HG03442 (cell line): Measurements from ENCODE around the gene TPST2.
"Not testable (repeated sequence)": the region's sequence is repeated elsewhere in the genome, so short reads cannot be mapped to it uniquely, and the experiment has no call there.

Experiments used
- ATAC-seq: cut with Tn5 transposase; IDR thresholded peaks from one replicate; pipeline ENCODE4 v1.9.1; 2021; ENCODE audit warnings: mild to moderate bottlenecking, moderate library complexity; ENCODE audit not compliant: unreplicated experiment

The TPST2 gene

GRCh38 chr22:26536056-26536761 is 53.7 kb downstream of the TPST2 start:
- no peak for ATAC-seq

GRCh38 chr22:26535603-26535908 is 54.4 kb downstream of the TPST2 start:
- no peak for ATAC-seq

GRCh38 chr22:26534874-26535602 is 54.9 kb downstream of the TPST2 start:
- no peak for ATAC-seq

DNA sequence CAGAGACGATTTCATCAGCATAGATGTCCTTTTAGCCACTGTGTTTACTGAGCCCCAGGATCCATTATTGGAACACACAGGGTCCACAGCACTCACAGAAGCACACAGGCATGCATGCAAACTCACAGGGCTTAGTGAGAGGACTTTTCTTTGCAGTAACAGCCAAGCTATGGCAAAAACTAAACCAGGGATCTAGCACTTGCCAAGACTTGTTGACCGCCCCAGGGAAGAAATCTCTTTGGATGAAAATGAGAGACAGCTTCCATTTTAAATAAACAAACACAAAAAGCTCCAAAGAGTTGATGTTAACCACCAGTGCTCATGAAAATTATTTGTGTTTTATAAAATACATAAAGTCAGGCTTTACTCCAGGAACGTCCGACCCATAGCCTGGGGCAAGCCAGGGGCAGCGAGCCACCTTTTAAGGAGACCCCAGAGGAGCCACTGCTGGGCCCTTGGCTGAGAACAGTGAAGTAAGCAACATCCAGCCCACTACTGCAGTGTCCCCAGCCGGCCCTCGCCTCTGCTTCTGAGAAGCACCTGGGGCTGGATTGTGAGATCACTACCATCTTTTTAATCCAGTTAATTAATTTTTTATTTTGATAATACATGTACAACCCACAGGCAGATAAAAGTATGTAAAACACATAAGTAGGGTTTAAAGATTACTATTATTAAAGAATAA is 55.6 kb downstream of the TPST2 start:
- ATAC-seq: no peak

GRCh38 chr22:26529345-26529744 is 60.6 kb downstream of the TPST2 start:
- no peak for ATAC-seq

DNA sequence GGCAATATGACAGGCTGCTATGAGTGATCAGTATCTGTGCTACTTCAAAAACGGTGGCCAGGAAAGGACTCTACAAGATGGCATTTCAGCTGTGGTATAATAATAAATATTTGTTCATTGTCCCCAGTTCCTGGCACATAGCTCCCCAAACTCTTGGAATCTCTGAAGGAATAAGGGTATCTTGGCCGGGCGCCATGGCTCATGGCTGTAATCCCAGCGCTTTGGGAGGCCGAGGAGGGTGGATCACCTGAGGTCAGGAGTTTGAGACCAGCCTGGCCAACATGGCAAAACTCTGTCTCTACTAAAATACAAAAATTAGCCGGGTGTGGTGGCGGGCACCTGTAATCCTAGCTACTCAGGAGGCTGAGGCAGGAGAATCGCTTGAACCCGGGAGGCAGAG is 61.4 kb downstream of the TPST2 start:
- ATAC-seq: not testable (repeated sequence)

DNA sequence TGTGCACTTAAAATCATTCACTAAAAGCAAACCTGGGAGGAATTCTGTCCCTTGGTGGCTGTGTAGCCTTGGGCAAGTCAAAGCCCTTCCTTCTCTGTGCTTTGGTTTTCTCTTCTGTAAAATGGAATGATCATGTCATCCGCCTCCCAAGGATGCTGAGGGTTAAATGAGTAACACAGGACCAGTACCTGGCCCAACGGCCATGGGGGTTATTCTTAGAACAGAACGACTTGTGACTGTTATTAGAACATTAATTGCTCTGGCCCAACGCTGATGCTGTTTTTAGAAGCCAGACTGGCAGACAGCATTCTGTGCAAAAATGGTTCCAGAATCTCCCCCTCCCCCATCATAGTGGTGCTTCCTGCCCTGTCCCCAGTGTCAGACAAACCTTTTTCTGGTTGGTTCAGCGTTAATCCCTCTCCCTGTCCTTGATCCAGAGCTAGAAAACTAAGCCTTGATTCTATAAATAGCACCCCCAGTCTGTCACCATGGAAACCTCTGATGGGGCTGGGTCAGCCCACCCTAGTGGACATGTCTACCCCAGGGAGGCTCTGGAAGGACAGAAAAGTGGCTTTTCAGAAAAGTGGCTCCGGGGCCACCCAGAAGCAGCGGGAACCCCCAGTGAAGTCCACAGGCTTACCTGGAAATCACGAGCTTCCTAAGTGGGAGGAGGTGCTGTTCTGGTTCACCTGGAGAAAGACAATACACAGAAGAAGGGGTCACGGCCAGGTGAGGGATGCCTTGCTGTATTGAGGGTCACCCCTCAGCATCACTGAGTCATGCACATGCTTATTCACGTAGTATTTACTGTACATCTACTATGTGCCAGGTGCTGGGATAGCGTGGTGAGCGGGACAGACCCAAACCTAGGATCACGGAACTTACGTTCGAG is 62.1 kb downstream of the TPST2 start:
- no peak for ATAC-seq

- no peak for ATAC-seq
These were observed 62.8 kb downstream of the TPST2 start for GRCh38 chr22:26527167-26527566.

GRCh38 chr22:26525946-26526564 is 63.9 kb downstream of the TPST2 start:
- no peak for ATAC-seq

- no peak for ATAC-seq
These were observed 65.1 kb downstream of the TPST2 start for GRCh38 chr22:26524870-26525269.

GRCh38 chr22:26522592-26522991 is 67.3 kb downstream of the TPST2 start:
- no peak for ATAC-seq

- ATAC-seq: no peak
These were observed 67.9 kb downstream of the TPST2 start for GRCh38 chr22:26522012-26522411.

- ATAC-seq: no peak
These were observed 72.5 kb downstream of the TPST2 start for GRCh38 chr22:26517429-26517828.

GRCh38 chr22:26516503-26516902 is 73.4 kb downstream of the TPST2 start:
- ATAC-seq: no peak

- ATAC-seq: no peak
These were observed 74.0 kb downstream of the TPST2 start for GRCh38 chr22:26515931-26516330.

DNA sequence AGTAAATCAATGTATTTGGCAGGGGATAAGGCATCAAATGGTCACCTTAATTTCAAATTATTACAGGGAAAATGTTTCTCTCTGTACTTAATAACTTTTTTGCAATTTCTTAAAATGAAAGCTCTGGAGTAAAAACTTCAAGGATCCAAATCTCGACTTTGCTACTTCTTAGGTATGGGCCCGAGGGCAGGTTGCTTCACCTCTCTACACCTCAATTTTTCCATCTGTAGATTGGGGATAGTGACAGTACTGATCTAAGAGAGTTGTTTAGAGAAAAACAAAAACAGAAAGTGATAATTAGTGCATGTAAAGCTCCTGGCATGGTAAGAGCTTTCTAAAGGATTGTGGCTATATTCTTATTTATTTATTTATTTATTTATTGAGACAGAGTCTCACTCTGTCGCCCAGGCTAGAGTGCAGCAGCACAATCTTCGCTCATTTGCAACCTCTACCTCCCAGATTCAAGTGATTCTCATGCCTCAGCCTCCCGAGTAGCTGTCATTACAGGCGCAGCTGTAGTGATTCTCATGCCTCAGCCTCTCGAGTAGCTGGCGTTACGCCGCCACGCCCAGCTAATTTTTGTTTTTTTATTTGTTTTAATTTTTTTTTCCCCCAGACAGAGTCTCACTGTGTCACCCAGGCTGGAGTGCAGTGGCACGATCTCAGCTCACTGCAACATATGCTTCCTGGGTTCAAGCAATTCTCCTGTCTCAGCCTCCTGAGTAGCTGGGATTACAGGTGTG is 75.3 kb downstream of the TPST2 start:
- no peak for ATAC-seq

DNA sequence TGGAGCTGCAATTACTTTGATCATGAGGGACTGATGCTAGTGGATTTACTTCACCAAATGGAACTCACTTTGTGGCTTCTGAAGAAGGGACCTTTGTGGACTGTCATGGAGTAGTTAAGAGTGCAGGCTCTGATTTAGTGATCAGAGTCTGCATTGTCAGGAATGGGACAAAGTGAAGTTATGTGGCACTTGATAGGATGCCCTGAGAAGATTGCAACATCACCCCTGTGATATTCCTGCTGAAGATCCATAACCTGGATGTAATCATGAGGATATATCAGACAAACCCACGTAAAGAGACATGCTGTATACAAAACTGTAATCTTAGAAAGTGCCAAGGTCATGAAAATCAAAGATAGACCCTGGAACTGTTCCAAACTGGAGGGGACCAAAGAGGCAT is 76.1 kb downstream of the TPST2 start:
- no peak for ATAC-seq

- ATAC-seq: peak; percentile 96
These were observed 77.7 kb downstream of the TPST2 start, which contains the start of gene TFIP11 for GRCh38 chr22:26512149-26512793. Gene TFIP11, minus strand, starts transcription at chr22:26512473. Its CDS starts 2,201 bp downstream, at chr22:26510272.

- no peak for ATAC-seq
These were observed 81.8 kb downstream of the TPST2 start for GRCh38 chr22:26508148-26508547.
